ENCODE results near the gene ZNF148.

The ZNF148 gene

DNA sequence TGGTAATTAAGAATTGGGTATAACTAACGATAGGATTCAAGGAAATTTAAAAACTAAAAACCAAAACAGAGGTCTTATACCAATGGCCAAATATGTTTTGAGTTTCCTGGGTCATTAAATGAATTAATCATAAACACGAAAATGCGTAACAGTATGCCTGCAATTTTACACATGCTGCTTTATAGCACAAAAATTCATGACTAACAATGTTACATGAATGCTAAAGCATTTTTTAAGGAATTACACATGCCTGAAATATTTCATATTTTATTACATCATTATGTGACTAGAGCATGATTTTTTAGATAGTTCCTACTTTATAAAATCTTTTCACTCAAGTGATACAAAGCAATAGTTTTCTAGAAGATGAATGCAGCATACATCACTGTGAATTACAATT is 74.7 kb downstream of the ZNF148 start:
- Mint-ChIP-seq H3K9me3 (no peaks in the 10 kb centered on the region), H3K27me3 (no peaks in the 10 kb centered on the region), H3K4me1 (ENCODE audit: low read depth) (peaks cover 30% of the 10 kb centered on the region), H3K4me3 (no peak overlapping the region), H3K27ac (no peak overlapping the region), H3K36me3 (ENCODE audit: low read depth) (peaks cover 15% of the 10 kb centered on the region)

DNA sequence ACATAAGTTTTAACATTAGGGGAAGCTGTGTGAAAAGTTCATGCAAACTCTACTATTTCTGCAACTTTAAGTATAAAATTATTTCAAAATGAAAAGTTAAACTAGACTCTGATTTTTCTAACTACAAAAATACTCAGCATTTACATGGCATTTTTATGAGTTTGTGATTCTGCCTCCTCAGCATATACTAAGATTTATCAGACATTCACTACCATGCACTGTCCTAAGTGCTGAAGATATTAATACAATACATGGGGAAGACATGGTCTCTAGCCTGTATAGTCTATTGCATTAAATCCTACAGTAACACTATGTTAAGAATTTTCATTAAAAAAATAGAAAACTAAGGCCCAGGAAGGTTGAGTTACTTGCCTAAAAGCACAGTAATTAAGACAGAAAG is 80.7 kb downstream of the ZNF148 start:
- Mint-ChIP-seq H3K4me1 (ENCODE audit: low read depth) (peaks cover 46% of the 10 kb centered on the region), H3K36me3 (ENCODE audit: low read depth) (peaks cover 26% of the 10 kb centered on the region), H3K9me3 (no peaks in the 10 kb centered on the region), H3K27ac (no peak overlapping the region), H3K4me3 (no peak overlapping the region), H3K27me3 (no peaks in the 10 kb centered on the region)

- peaks cover 39% of the 10 kb centered on the region for H3K4me1 Mint-ChIP-seq (ENCODE audit: low read depth)
- H3K36me3 Mint-ChIP-seq (ENCODE audit: low read depth): peaks cover 47% of the 10 kb centered on the region
- no peak overlapping the region for H3K4me3 Mint-ChIP-seq
- no peaks in the 10 kb centered on the region for H3K9me3 Mint-ChIP-seq
- no peak overlapping the region for H3K27ac Mint-ChIP-seq
- H3K27me3 Mint-ChIP-seq: no peaks in the 10 kb centered on the region
Measured at GRCh38 chr3:125292015-125292414, 83.1 kb downstream of the ZNF148 start.

GRCh38 chr3:125289429-125289981 is 85.6 kb downstream of the ZNF148 start:
- Mint-ChIP-seq H3K9me3 (no peaks in the 10 kb centered on the region), H3K27ac (no peak overlapping the region), H3K4me3 (no peak overlapping the region), H3K27me3 (no peaks in the 10 kb centered on the region), H3K4me1 (ENCODE audit: low read depth) (peaks cover 41% of the 10 kb centered on the region), H3K36me3 (ENCODE audit: low read depth) (peaks cover 57% of the 10 kb centered on the region)

- peaks cover 24% of the 10 kb centered on the region for H3K4me1 Mint-ChIP-seq (ENCODE audit: low read depth)
- no peak overlapping the region for H3K4me3 Mint-ChIP-seq
- no peaks in the 10 kb centered on the region for H3K9me3 Mint-ChIP-seq
- no peak overlapping the region for H3K27ac Mint-ChIP-seq
- no peaks in the 10 kb centered on the region for H3K27me3 Mint-ChIP-seq
- H3K36me3 Mint-ChIP-seq (ENCODE audit: low read depth): peaks cover 53% of the 10 kb centered on the region
Measured at GRCh38 chr3:125287248-125287647, 87.9 kb downstream of the ZNF148 start.

DNA sequence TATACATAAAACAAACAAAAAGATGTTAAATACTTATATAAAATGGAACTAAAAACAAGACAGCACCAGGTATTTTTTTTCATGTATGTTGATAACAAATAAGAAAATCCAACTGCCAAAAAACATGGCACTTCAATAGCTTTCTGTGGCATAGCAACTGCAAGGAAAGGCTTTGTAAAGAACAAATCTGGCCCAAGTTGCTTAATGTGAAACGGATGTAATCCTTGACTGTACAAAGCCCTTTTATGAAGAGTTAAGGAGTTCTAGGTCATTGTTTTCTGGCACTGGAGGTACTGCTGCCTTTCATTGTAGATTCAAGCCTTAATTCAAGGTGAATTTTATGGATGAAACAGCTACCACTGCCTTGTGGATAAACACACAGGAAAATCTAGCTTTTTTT is 93.7 kb downstream of the ZNF148 start:
- no peak overlapping the region for H3K27ac Mint-ChIP-seq
- H3K36me3 Mint-ChIP-seq (ENCODE audit: low read depth): peaks cover 46% of the 10 kb centered on the region
- H3K4me1 Mint-ChIP-seq (ENCODE audit: low read depth): peaks cover 3% of the 10 kb centered on the region
- H3K4me3 Mint-ChIP-seq: no peak overlapping the region
- H3K9me3 Mint-ChIP-seq: no peaks in the 10 kb centered on the region
- H3K27me3 Mint-ChIP-seq: no peaks in the 10 kb centered on the region

DNA sequence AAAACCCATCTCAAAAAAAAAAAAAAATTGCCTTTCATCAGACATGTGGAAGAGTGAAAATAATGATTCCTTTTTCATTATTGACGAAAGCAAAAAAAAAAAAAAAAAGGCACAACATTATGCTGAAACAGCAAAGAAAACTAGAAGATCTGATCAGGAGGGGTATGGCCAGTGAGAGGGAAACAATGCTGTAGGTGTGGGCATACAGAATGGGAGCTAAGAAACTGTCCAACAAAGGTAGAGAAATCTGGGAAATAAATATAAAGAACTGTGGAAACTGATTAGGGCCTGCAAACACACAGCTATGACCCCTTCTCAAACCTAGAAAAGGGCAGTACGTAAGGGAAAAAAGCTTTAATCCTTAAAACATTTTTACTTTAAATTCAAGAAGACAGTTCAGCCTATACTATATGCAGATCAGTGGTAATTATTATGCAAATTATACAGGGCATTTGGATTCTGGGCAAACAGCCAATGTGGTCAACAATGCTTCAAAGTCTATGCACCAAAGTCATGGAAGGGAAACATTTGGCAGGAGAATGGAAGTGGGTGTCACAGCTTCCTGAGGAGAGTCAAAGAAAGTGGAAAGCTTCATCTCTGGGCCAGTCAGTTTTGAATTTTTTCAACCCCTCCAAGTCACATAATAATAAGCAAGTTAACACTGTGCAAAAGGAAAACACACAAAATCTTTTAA is 94.3 kb downstream of the ZNF148 start:
- Mint-ChIP-seq H3K9me3 (no peaks in the 10 kb centered on the region), H3K4me1 (ENCODE audit: low read depth) (peaks cover 3% of the 10 kb centered on the region), H3K27me3 (no peaks in the 10 kb centered on the region), H3K4me3 (no peak overlapping the region), H3K36me3 (ENCODE audit: low read depth) (peaks cover 40% of the 10 kb centered on the region), H3K27ac (no peak overlapping the region)

DNA sequence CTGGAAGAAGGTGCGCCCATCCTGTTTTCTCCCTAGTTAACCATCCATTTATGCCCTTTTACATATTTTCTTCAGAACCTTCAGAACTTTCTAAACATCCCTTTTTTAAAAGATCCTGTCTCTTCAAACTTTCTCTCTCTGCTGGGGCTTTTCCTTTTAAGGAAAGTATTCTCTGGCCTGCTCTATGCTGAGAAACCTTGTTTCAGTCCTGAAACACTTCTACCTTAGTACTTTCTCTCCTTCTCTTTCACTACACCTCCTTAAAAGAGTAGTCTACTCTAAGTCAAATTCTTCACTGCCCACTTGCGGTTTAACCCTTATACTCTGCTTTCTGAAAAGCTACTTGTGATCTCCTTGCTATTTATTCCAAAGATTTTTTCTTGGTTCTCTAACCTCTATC is 97.0 kb downstream of the ZNF148 start:
- H3K27ac Mint-ChIP-seq: no peak overlapping the region
- H3K9me3 Mint-ChIP-seq: no peaks in the 10 kb centered on the region

DNA sequence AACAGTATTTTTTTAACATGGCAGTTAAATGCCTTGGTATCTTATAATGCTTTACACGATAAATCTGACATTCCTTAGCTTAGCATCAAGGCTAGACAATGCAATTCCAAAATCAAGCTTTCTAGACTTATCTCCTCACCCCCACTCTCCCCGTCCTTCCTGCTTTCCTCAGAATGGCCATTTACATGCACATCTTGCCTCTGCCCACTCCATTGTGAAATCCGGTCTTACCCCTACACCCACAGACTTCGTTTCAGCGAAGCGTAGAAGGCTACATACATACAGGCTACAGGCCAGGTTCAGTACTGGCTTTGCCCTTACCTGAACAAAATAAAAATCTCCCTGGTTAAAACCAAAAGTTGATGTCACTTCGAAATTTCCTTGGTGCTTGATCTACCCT is 104.0 kb downstream of the ZNF148 start:
- H3K4me3 Mint-ChIP-seq: no peak overlapping the region
- peaks cover 15% of the 10 kb centered on the region for H3K4me1 Mint-ChIP-seq (ENCODE audit: low read depth)
- H3K27me3 Mint-ChIP-seq: no peaks in the 10 kb centered on the region
- H3K36me3 Mint-ChIP-seq (ENCODE audit: low read depth): peaks cover 37% of the 10 kb centered on the region
- no peak overlapping the region for H3K27ac Mint-ChIP-seq
- no peaks in the 10 kb centered on the region for H3K9me3 Mint-ChIP-seq

More for the DNA sequence above, 97.0 kb downstream of the ZNF148 start:
- Mint-ChIP-seq H3K4me1 (ENCODE audit: low read depth) (no peaks in the 10 kb centered on the region), H3K36me3 (ENCODE audit: low read depth) (peaks cover 27% of the 10 kb centered on the region), H3K4me3 (no peak overlapping the region), H3K27me3 (no peaks in the 10 kb centered on the region)

DNA sequence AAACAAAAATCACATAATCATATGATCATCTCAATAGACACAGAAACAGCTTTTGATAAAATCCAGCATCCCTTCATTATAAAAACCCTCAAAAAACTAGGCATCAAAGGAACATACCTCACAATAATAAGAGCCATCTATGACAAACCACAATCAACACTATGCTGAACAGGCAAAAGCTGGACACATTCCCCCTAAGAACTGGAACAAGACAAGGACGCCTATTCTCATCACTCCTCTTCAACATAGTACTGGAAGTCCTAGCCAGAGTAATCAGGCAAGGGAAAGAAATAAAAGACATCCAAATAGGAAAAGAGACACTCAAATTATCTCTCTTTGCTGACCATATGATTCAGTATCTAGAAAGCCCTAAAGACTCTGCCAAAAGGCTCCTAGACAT is 107.7 kb downstream of the ZNF148 start:
- Mint-ChIP-seq H3K4me1 (ENCODE audit: low read depth) (peaks cover 17% of the 10 kb centered on the region), H3K9me3 (no peaks in the 10 kb centered on the region), H3K36me3 (ENCODE audit: low read depth) (peaks cover 50% of the 10 kb centered on the region), H3K27me3 (no peaks in the 10 kb centered on the region), H3K4me3 (no peak overlapping the region), H3K27ac (no peak overlapping the region)

GRCh38 chr3:125266971-125267370 is 108.2 kb downstream of the ZNF148 start:
- Mint-ChIP-seq H3K4me1 (ENCODE audit: low read depth) (peaks cover 17% of the 10 kb centered on the region), H3K4me3 (no peak overlapping the region), H3K36me3 (ENCODE audit: low read depth) (peaks cover 48% of the 10 kb centered on the region), H3K27me3 (no peaks in the 10 kb centered on the region), H3K27ac (no peak overlapping the region), H3K9me3 (no peaks in the 10 kb centered on the region)

GRCh38 chr3:125262161-125262560 is 113.0 kb downstream of the ZNF148 start:
- no peak overlapping the region for H3K4me3 Mint-ChIP-seq
- H3K9me3 Mint-ChIP-seq: no peaks in the 10 kb centered on the region

GRCh38 chr3:125261031-125261430 is 114.1 kb downstream of the ZNF148 start:
- H3K4me1 Mint-ChIP-seq (ENCODE audit: low read depth): peaks cover under 1% of the 10 kb centered on the region
- peaks cover 40% of the 10 kb centered on the region for H3K36me3 Mint-ChIP-seq (ENCODE audit: low read depth)
- H3K9me3 Mint-ChIP-seq: peaks cover 7% of the 10 kb centered on the region
- H3K27me3 Mint-ChIP-seq: no peaks in the 10 kb centered on the region
- H3K27ac Mint-ChIP-seq: no peak overlapping the region
- no peak overlapping the region for H3K4me3 Mint-ChIP-seq

More at GRCh38 chr3:125262161-125262560, 113.0 kb downstream of the ZNF148 start:
- Mint-ChIP-seq H3K27ac (no peak overlapping the region), H3K36me3 (ENCODE audit: low read depth) (peaks cover 42% of the 10 kb centered on the region), H3K4me1 (ENCODE audit: low read depth) (peaks cover 11% of the 10 kb centered on the region), H3K27me3 (no peaks in the 10 kb centered on the region)

DNA sequence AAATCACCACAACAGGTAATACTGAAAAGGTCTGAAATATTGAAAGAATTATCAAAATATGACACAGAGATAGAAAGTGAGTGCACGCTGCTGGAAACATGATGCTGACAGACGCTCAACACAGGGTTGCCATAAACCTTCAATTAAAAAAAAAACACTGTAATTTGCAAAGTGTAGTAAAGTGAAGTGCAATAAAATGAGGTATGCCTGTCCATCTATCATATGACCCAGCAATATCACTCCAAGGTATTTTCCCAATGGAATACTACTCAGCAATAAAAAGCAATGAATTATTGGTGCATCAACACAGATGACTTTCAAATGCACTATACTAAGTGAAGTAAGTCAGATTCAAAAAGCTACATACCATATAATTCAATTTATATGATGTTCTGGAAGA is 115.0 kb downstream of the ZNF148 start:
- Mint-ChIP-seq H3K36me3 (ENCODE audit: low read depth) (peaks cover 37% of the 10 kb centered on the region), H3K4me1 (ENCODE audit: low read depth) (no peaks in the 10 kb centered on the region), H3K27me3 (no peaks in the 10 kb centered on the region), H3K4me3 (no peak overlapping the region), H3K27ac (no peak overlapping the region), H3K9me3 (peaks cover 7% of the 10 kb centered on the region)

- no peaks in the 10 kb centered on the region for H3K27me3 Mint-ChIP-seq
- H3K9me3 Mint-ChIP-seq: peaks cover 7% of the 10 kb centered on the region
- H3K4me1 Mint-ChIP-seq (ENCODE audit: low read depth): no peaks in the 10 kb centered on the region
- H3K27ac Mint-ChIP-seq: no peak overlapping the region
- H3K4me3 Mint-ChIP-seq: no peak overlapping the region
- peaks cover 32% of the 10 kb centered on the region for H3K36me3 Mint-ChIP-seq (ENCODE audit: low read depth)
Measured at GRCh38 chr3:125257536-125257935, 117.6 kb downstream of the ZNF148 start.

DNA sequence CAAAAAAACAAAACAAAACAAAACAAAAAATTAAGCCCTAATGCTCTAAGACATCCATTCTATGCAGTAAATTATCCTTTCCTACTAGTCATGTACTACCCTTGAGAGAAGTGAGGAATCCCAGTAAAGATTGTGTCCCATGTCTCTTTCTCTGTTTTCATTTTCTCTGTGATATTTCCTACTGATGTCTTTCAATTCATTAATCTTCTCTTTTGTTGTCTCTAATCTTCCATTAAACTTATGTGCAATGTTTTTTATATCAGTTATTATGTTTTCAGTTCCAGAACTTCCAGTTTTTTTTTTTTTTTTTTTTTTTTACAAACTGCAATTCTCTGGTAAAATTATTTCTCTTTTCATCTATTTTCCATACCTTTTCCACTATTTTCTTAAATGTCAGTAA is 118.5 kb downstream of the ZNF148 start:
- no peak overlapping the region for H3K4me3 Mint-ChIP-seq
- no peaks in the 10 kb centered on the region for H3K27me3 Mint-ChIP-seq
- H3K9me3 Mint-ChIP-seq: peaks cover 7% of the 10 kb centered on the region
- H3K4me1 Mint-ChIP-seq (ENCODE audit: low read depth): peaks cover 7% of the 10 kb centered on the region
- H3K27ac Mint-ChIP-seq: no peak overlapping the region
- peaks cover 38% of the 10 kb centered on the region for H3K36me3 Mint-ChIP-seq (ENCODE audit: low read depth)
